H1 (cell line): ENCODE measurements around the gene GABRG2. TPM values are rescaled to one million over a fixed set of nuclear protein-coding genes. Genes with fewer than 3 reads are reported as not detected.

Source experiments
- CHD2 ChIP-seq: IDR thresholded peaks from 2 replicates; pipeline ENCODE4 v1.6.1; 2012; ENCODE audit warnings: low read length, improper control_type of control experiment
- GTF2F1 ChIP-seq: IDR thresholded peaks from 2 replicates; pipeline ENCODE4 v1.6.1; 2012; ENCODE audit warnings: low read depth, low read length, improper control_type of control experiment, borderline replicate concordance
- SIRT6 ChIP-seq: IDR thresholded peaks from one replicate; pipeline ENCODE4 v1.7.1; 2012; ENCODE audit warnings: low read length, inconsistent platforms
- TAF1 ChIP-seq: IDR thresholded peaks from 2 replicates; pipeline ENCODE4 v1.6.1; 2011; ENCODE audit warnings: mild to moderate bottlenecking, low read depth, low read length
- TCF12 ChIP-seq: IDR thresholded peaks from 2 replicates; pipeline ENCODE4 v1.6.1; 2011; ENCODE audit warnings: low read depth, mild to moderate bottlenecking, low read length
- ZNF274 ChIP-seq: IDR thresholded peaks from 2 replicates; pipeline ENCODE4 v1.7.0; 2012; ENCODE audit warnings: low read length, borderline replicate concordance; ENCODE audit errors: extremely low read depth
- polyA plus RNA-seq, 7 experiments: library from polyadenylated mRNA; depleted of rRNA in 3 of 7; stranded (reverse) in 5 of 7; unstranded in 2 of 7; fragments of >200 nt in 5 of 7; fragments of 200-250 nt in 2 of 7; gene quantifications; 1 replicate in 5 of 7; 2 replicates in 1 of 7; 4 replicates in 1 of 7; pipeline versions ENCODE4 v1.2.1 to v1.2.3, GENCODE V29; 2011 to 2013; ENCODE audit warnings: missing spikeins in 2 of 7, mixed read lengths in 2 of 7
- total RNA-seq: library from RNA; stranded (reverse); fragmentation: NEBNext Ultra II Directional; extraction: Animal tissue kit (Norgen Biotek cat#: 25700); gene quantifications from 2 replicates; pipeline ENCODE4 v1.2.1, GENCODE V29; 2021
- TF ChIP-seq, protein P1 (sequence below): IDR thresholded peaks from 2 replicates; pipeline ENCODE4 v1.6.1; 2011; ENCODE audit warnings: low read depth, mild to moderate bottlenecking, low read length; ENCODE audit not compliant: insufficient read depth

GABRG2 gene
- total and polyA plus RNA-seq, 2 of the 8 experiments (the other 6 are each of a cell fraction or from before 2014, with no cell fraction given) = 2.0 to 2.8 TPM

DNA sequence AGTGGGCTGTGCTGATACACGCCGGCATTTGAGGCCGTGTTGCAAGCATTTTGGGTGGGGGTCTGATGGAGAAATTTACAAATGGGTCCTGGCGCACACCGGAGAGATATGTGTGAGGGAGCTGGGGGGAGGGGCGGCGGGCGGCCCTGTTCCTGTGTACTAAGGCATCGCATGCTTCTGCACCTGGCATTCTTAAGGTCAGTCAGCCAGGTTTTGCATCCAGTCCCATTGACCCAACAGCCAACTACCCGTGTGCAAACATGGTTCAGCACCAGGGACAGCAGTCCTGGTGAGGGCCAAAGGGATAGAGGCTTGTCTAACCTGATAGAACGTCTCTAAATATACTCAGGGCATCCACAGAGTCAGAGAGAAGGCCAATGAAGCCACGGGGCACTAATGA, 839 bp downstream of the GABRG2 start (continued):
- TF ChIP-seq TAF1 = no peak
- no peak for TF ChIP-seq SIRT6
- TF ChIP-seq CHD2 = 0 out of 2 replicates have a peak, but pooled peaks have one; percentile 9
- TF ChIP-seq GTF2F1 = no peak
- TF ChIP-seq, protein P1, sequence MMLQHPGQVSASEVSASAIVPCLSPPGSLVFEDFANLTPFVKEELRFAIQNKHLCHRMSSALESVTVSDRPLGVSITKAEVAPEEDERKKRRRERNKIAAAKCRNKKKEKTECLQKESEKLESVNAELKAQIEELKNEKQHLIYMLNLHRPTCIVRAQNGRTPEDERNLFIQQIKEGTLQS = no peak
- peak; percentile 91 for TF ChIP-seq TCF12
- no peak for TF ChIP-seq ZNF274
